ENCODE data around the gene NOC4L. TPM values are rescaled to one million over a fixed set of nuclear protein-coding genes. Genes with fewer than 3 reads are reported as not detected.

NOC4L gene
- total and polyA plus RNA-seq, 7 donors = 7.9 to 36.7 (median 25.7) TPM

- peaks cover 0 to 61% (median 16%) of the 10 kb centered on the region in 3 donors for H3K27me3 ChIP-seq (ENCODE audit: insufficient read depth in 3 of 3, low read length in 2 of 3)
- 71 to 80% (median 74%) methylated on average over 30 of the region's 30 CpGs for WGBS, 3 donors
- ATAC-seq (no peak), DNase-seq (peak; percentile 7 to 44)
- H3K9me3 ChIP-seq = no peaks in the 10 kb centered on the region
- TF ChIP-seq, protein P1, sequence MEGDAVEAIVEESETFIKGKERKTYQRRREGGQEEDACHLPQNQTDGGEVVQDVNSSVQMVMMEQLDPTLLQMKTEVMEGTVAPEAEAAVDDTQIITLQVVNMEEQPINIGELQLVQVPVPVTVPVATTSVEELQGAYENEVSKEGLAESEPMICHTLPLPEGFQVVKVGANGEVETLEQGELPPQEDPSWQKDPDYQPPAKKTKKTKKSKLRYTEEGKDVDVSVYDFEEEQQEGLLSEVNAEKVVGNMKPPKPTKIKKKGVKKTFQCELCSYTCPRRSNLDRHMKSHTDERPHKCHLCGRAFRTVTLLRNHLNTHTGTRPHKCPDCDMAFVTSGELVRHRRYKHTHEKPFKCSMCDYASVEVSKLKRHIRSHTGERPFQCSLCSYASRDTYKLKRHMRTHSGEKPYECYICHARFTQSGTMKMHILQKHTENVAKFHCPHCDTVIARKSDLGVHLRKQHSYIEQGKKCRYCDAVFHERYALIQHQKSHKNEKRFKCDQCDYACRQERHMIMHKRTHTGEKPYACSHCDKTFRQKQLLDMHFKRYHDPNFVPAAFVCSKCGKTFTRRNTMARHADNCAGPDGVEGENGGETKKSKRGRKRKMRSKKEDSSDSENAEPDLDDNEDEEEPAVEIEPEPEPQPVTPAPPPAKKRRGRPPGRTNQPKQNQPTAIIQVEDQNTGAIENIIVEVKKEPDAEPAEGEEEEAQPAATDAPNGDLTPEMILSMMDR (IDR thresholded peaks at IDR 0.05) = no peak
- no peak overlapping the region for H3K4me3 ChIP-seq
- H3K4me1 ChIP-seq = no peaks in the 10 kb centered on the region
- intact Hi-C loops (cut with DNase I) = no loop called here
- no peak overlapping the region for H3K27ac ChIP-seq
- H3K36me3 ChIP-seq (ENCODE audit: insufficient read depth in 1 of 2, low read depth in 1 of 2) = no peaks in the 10 kb centered on the region
Observed at GRCh38 chr12:132174015-132174838, 30.0 kb downstream of the NOC4L start.

DNA sequence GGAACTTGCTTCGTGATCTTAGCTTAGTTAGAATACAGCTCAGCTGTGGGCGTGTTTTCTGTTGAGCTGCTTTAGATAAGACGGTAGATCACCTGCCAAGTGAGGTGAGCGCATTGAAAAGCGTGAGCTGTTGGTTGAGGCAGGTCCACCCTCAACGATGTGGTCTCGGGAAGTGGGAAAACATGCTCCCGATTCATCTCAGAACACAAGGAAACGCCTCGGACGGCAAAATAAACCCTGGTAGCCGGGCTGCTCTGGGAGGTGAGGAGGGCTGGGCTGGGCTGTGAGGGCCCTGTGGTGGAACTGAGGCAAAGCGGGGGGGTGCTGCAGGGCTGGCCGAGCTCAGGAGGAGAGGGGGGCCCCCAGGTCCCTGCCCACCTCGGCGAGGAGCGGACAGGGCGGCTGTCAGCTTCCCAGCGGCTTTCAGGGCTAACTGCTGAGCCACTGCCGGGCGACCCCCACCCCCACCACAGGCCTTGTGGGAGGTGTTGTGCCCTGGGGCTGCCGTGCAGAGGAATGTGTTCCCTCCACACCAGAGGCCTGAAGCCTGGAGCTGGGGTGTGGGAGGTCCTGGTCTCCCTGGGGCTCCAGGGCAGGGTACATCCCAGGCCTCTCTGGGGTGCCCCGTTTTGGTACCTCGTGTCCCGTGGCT lies 30.7 kb downstream of the NOC4L start:
- Histone ChIP-seq H3K27me3 (ENCODE audit: insufficient read depth in 3 of 3, low read length in 2 of 3) (peaks cover 0 to 53% (median 16%) of the 10 kb centered on the region in 3 donors), H3K9me3 (no peaks in the 10 kb centered on the region), H3K4me3 (no peak overlapping the region), H3K36me3 (ENCODE audit: insufficient read depth in 1 of 2, low read depth in 1 of 2) (no peaks in the 10 kb centered on the region), H3K27ac (no peak overlapping the region), H3K4me1 (no peaks in the 10 kb centered on the region)
- TF ChIP-seq, protein P1 (IDR thresholded peaks at IDR 0.05) = no peak
- ATAC-seq = no peak
- peak in 1 of 2 donors; percentile 38 for DNase-seq
- WGBS, 3 donors = 73 to 76% (median 73%) methylated on average over 23 to 25 of the region's 25 CpGs
- intact Hi-C loops (cut with DNase I) = no loop called here

GRCh38 chr12:132175496-132176384 lies 31.5 kb downstream of the NOC4L start:
- DNase-seq = peak; percentile 9 to 45
- no peak for ATAC-seq
- intact Hi-C loops (cut with DNase I) = no loop called here
- WGBS, 3 donors = 70 to 81% (median 72%) methylated on average over 24 to 35 of the region's 35 CpGs
- H3K27me3 ChIP-seq (ENCODE audit: insufficient read depth in 3 of 3, low read length in 2 of 3) = peaks cover 0 to 49% (median 16%) of the 10 kb centered on the region in 3 donors
- H3K27ac ChIP-seq = no peak overlapping the region
- H3K4me1 ChIP-seq = no peaks in the 10 kb centered on the region
- TF ChIP-seq, protein P1 (IDR thresholded peaks at IDR 0.05) = no peak
- no peaks in the 10 kb centered on the region for H3K9me3 ChIP-seq
- H3K4me3 ChIP-seq = no peak overlapping the region
- H3K36me3 ChIP-seq (ENCODE audit: insufficient read depth in 1 of 2, low read depth in 1 of 2) = no peaks in the 10 kb centered on the region

DNA sequence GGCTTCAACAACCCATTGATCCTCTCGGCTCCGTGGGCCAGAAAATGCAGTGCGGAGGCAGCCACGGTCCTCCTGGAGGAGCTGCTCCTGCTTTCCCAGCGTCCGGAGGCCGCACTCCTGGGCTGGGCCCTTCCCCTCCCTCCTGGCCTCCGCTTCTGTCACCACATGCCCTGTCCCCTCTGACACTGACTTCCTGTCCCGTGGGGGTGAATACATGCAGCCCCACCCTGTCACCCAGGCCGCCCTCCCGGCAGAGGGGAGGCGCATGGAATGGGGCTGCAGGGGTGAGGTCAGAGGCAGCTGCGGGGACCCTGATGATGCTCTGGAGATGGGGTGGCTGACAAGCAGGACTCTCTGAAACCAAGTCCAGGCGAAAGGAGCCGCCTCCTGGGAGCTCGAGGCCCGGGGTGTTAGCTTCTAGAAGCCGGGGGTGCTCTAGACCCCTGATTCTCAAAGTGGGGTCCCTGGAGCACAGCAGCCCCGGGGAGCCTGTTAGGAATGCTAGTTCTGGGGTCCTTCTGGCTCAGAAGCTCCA lies 32.2 kb downstream of the NOC4L start:
- TF ChIP-seq, protein P1 (IDR thresholded peaks at IDR 0.05) = no peak
- no peak overlapping the region for H3K4me3 ChIP-seq
- no peak for ATAC-seq
- peak; percentile 4 to 35 for DNase-seq
- 61 to 68% (median 66%) methylated on average over 16 to 19 of the region's 19 CpGs for WGBS, 3 donors
- intact Hi-C loops (cut with DNase I) = no loop called here
- H3K27me3 ChIP-seq (ENCODE audit: insufficient read depth in 3 of 3, low read length in 2 of 3) = peaks cover 0 to 46% (median 14%) of the 10 kb centered on the region in 3 donors
- H3K36me3 ChIP-seq (ENCODE audit: insufficient read depth in 1 of 2, low read depth in 1 of 2) = no peaks in the 10 kb centered on the region
- H3K27ac ChIP-seq = no peak overlapping the region
- no peaks in the 10 kb centered on the region for H3K9me3 ChIP-seq
- no peaks in the 10 kb centered on the region for H3K4me1 ChIP-seq
